Activated naive CD8-positive, alpha-beta T cell treated with anti-CD3 and anti-CD28 coated beads for 36 hours (primary cell): Measurements from ENCODE around the gene CABCOCO1. TPM values are rescaled to one million over a fixed set of nuclear protein-coding genes. Genes with fewer than 3 reads are reported as not detected.

Experiments used
- DNase-seq: peaks from one replicate; pipeline ENCODE4 v3.0.0; 2021
- H3K27ac Mint-ChIP-seq: one replicate; pipeline ENCODE4 v1.8.0; 2022; ENCODE audit warnings: mild to moderate bottlenecking, moderate library complexity, mixed read lengths
- H3K27me3 Mint-ChIP-seq: one replicate; pipeline ENCODE4 v1.8.0; 2022; ENCODE audit warnings: mild to moderate bottlenecking, mixed read lengths
- H3K36me3 Mint-ChIP-seq: one replicate; pipeline ENCODE4 v1.8.0; 2021; ENCODE audit warnings: mild to moderate bottlenecking, mixed read lengths
- H3K4me1 Mint-ChIP-seq: one replicate; pipeline ENCODE4 v1.8.0; 2021; ENCODE audit warnings: mixed read lengths
- H3K4me3 Mint-ChIP-seq: one replicate; pipeline ENCODE4 v1.8.0; 2022; ENCODE audit warnings: mild to moderate bottlenecking, moderate library complexity, mixed read lengths
- H3K9me3 Mint-ChIP-seq: one replicate; pipeline ENCODE4 v1.8.0; 2022; ENCODE audit warnings: mixed read lengths
- total RNA-seq, 2 experiments: library from RNA; stranded (reverse); gene quantifications; one replicate each; pipeline ENCODE4 v1.2.3, GENCODE V29; 2021

Gene CABCOCO1, protein sequence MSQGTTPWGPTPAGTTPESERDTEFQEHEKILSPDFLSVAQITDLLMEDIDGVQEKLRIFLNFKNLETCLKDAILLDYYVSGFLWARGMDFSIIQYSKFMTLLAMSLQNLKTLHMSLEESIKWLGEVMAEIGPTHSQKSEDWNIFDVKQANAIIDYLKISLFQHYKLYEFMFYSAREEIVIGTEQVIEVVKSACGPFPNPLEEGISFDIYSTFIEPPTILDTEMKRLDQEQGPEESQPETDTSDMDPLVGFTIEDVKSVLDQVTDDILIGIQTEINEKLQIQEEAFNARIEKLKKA
- total RNA-seq, result not detected

DNA sequence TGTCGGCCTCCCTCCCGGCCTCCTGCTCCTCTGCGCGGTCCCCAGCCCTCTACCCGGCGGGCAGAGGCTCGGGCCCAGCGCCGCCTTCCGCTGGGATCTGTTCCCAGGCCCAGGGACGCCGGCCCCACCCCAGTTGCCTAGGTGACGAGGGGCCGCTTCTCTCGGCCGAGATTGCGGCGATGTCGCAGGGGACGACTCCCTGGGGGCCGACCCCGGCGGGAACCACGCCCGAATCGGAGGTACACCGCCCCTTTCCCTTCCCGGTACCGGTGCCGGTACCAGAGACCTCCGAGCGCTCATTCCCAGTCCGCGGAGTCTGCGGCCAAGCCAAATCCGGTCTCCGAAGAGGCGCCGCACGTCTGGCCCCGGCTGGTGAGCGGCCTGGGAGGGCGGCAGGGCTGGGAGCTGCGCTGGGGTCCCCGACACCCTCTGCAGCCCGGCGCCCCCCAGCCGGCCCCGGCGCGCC, at the start of gene CABCOCO1:
CABCOCO1 (plus strand) TSS at position 136 of the 466 bp plus-strand sequence; CDS start at position 180, 44 bp downstream.
- Mint-ChIP-seq H3K4me1 (no peaks in the 10 kb centered on the region), H3K27ac (no peak within 1 kb of the TSS), H3K9me3 (no peaks in the 10 kb centered on the region), H3K36me3 (no peaks in the 10 kb centered on the region), H3K4me3 (no peak within 1 kb of the TSS), H3K27me3 (peaks cover 46% of the 10 kb centered on the region)
- DNase-seq, result no peak

DNA sequence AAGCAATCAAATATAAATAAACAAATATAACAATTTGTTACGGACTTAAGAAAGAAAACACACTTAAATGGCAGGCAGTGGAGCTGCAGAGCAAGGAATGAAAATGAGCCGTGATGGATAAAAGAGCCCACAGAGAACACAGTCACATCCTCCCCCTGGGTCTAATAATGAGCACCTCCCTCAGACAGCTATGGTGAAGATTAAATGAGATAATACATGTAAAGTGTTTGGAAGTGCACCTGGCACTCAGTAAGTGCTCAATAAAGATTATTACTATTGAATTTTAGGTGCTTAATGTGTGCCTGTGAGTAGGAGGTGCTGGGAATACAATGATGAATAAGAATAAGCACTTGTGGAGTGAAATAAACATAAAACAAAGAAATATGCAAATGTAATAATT, 49.1 kb upstream of the CABCOCO1 start:
- Mint-ChIP-seq H3K4me3 (no peak overlapping the region), H3K27ac (no peak overlapping the region), H3K9me3 (no peaks in the 10 kb centered on the region), H3K36me3 (no peaks in the 10 kb centered on the region), H3K4me1 (no peaks in the 10 kb centered on the region), H3K27me3 (no peaks in the 10 kb centered on the region)
- no peak for DNase-seq

DNA sequence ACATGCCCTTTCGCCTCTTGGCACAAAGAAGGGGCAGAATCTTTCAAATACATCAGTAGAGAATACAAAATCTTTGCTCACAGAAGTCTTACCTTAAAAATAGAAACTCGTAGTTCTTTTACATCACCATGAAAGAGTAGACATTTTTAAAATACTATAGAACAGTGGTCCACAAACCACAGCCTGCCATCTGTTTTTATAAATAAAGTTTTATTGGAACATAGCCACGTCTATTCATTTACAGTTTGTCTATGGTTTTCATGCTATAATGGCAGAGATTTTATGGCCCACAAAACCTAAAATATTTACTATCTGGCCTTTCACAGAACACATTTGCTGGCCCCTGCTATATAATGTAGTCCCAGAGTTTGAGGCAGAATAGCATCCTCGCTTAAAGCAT, 46.1 kb upstream of the CABCOCO1 start:
- Mint-ChIP-seq H3K4me1 (no peaks in the 10 kb centered on the region), H3K9me3 (no peaks in the 10 kb centered on the region), H3K36me3 (no peaks in the 10 kb centered on the region), H3K27me3 (peaks cover 5% of the 10 kb centered on the region), H3K27ac (no peak overlapping the region), H3K4me3 (no peak overlapping the region)
- no peak for DNase-seq

DNA sequence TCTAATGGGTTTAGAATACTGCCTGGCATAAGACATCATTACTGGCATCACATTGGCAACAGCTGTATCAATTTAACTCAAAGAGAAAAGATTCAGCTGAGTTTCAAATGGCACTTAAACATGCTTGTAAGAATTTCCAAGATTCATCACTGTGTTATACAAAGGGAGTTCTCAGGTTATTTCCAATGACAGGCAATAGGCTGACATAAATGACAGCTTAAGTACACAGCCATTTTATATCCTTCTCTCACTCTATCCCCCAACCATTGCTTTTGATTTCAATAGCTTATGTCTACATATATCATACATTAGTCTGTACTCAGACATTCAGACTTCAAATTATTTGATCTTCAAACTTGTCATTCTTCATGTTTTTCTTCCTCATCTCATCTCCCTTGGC, 45.5 kb upstream of the CABCOCO1 start:
- H3K27ac Mint-ChIP-seq, result no peak overlapping the region
- H3K27me3 Mint-ChIP-seq, result peaks cover 8% of the 10 kb centered on the region
- H3K4me1 Mint-ChIP-seq, result no peaks in the 10 kb centered on the region
- H3K4me3 Mint-ChIP-seq, result no peak overlapping the region
- H3K9me3 Mint-ChIP-seq, result no peaks in the 10 kb centered on the region
- no peaks in the 10 kb centered on the region for H3K36me3 Mint-ChIP-seq
- no peak for DNase-seq

DNA sequence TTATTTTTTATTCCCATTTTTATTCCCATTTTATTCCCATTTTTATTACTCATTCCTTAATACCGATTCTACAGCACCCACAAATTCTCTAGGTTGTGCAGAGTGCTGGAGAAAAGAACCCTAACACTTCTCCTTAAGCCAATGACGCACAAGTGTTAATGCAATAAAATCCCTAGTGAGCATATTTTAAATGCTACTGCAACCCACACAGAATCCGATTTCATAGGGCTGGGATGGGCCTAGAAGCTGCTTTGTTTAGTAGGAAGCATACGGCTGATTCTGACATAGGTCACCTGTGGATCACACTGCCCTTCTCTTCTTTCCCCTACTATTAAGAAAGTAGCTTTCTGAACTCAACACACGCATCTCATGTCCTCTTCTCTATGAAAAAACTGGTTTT, 45.1 kb upstream of the CABCOCO1 start:
- Mint-ChIP-seq H3K27ac (no peak overlapping the region), H3K9me3 (no peaks in the 10 kb centered on the region), H3K27me3 (peaks cover 9% of the 10 kb centered on the region), H3K4me1 (no peaks in the 10 kb centered on the region), H3K36me3 (no peaks in the 10 kb centered on the region), H3K4me3 (no peak overlapping the region)
- DNase-seq, result no peak

DNA sequence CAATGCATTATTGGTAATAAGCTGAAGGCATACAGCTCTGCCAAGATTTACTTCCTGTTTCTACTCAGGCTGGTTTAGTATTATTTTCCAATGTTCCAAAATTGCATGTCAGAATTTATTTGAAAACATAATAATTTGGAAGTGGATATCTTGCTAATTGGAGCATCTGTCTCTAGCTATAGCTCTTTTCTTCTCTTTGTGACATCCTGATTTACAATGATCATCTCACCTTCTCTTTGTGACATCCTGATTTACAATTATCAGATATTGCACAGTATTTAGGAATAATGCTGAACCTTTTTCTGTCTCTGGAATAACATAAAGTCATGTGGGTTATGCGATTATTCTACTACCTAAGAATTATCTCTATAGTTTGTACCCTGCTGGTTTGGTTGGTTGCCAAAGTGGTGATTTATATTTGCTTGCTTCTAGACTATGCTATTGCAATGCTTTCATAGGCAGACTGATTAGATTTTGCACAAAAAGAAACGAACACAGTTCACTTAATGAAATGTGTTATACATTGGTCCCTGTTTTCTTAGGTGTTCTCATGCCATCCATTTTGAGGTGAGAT, 44.3 kb upstream of the CABCOCO1 start:
- Mint-ChIP-seq H3K27ac (no peak overlapping the region), H3K27me3 (peaks cover 9% of the 10 kb centered on the region), H3K9me3 (no peaks in the 10 kb centered on the region), H3K4me3 (no peak overlapping the region), H3K4me1 (no peaks in the 10 kb centered on the region), H3K36me3 (no peaks in the 10 kb centered on the region)
- no peak for DNase-seq

GRCh38 chr10:61620506-61620905, 42.2 kb upstream of the CABCOCO1 start:
- H3K27ac Mint-ChIP-seq, result no peak overlapping the region
- H3K27me3 Mint-ChIP-seq, result peaks cover 9% of the 10 kb centered on the region
- H3K4me3 Mint-ChIP-seq, result no peak overlapping the region
- DNase-seq, result no peak
- no peaks in the 10 kb centered on the region for H3K4me1 Mint-ChIP-seq
- no peaks in the 10 kb centered on the region for H3K36me3 Mint-ChIP-seq
- H3K9me3 Mint-ChIP-seq, result no peaks in the 10 kb centered on the region

GRCh38 chr10:61621605-61622051, 41.1 kb upstream of the CABCOCO1 start:
- Mint-ChIP-seq H3K4me1 (no peaks in the 10 kb centered on the region), H3K27me3 (peaks cover 12% of the 10 kb centered on the region), H3K4me3 (no peak overlapping the region), H3K27ac (no peak overlapping the region), H3K36me3 (no peaks in the 10 kb centered on the region), H3K9me3 (no peaks in the 10 kb centered on the region)
- no peak for DNase-seq

DNA sequence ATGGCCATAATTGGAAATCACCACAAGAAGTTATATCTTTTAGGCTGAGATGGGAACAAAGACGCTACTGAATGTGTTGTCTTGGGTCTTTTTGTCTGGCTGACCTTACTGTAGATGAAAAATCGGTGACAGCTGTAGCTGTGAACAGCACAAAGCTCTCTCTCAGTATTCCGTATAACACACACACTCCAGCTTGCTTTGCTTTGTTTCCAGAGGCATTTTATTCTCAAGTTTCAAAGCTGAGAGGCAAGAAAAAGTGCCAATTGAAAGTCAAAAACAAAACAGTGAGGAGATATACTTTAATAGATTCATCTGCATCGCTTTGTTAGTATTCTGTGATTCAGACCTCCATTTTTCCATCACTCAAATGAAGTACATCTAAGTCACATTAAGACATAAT, 39.6 kb upstream of the CABCOCO1 start:
- peaks cover 12% of the 10 kb centered on the region for H3K27me3 Mint-ChIP-seq
- no peaks in the 10 kb centered on the region for H3K4me1 Mint-ChIP-seq

DNA sequence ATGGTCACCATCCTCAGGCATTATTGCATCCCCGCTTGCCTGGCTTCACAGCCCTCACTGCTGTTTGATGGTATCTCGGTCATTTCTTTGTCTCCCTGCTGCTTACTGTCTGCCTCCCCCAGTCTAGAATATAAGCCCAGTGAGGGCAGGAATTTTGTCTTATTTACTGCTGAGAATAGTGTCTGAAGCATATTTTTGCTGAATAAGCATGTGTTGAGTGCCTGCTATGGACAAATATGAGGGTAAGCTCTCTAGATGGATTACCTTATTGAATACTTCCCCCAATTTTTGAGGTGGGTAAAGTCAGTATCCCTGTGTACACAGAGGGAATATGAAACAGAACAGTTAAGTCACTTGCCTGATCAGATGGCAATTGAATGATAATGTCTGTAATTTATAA, 36.5 kb upstream of the CABCOCO1 start:
- H3K36me3 Mint-ChIP-seq, result no peaks in the 10 kb centered on the region
- H3K9me3 Mint-ChIP-seq, result no peaks in the 10 kb centered on the region

More for the DNA sequence above, 39.6 kb upstream of the CABCOCO1 start:
- H3K27ac Mint-ChIP-seq, result no peak overlapping the region
- no peak overlapping the region for H3K4me3 Mint-ChIP-seq
- H3K36me3 Mint-ChIP-seq, result no peaks in the 10 kb centered on the region
- DNase-seq, result no peak
- H3K9me3 Mint-ChIP-seq, result no peaks in the 10 kb centered on the region

GRCh38 chr10:61627266-61627665, 35.5 kb upstream of the CABCOCO1 start:
- H3K27ac Mint-ChIP-seq, result no peak overlapping the region
- peaks cover 4% of the 10 kb centered on the region for H3K27me3 Mint-ChIP-seq
- no peaks in the 10 kb centered on the region for H3K9me3 Mint-ChIP-seq
- no peaks in the 10 kb centered on the region for H3K36me3 Mint-ChIP-seq
- no peak for DNase-seq
- no peaks in the 10 kb centered on the region for H3K4me1 Mint-ChIP-seq
- no peak overlapping the region for H3K4me3 Mint-ChIP-seq

More for the DNA sequence above, 36.5 kb upstream of the CABCOCO1 start:
- Mint-ChIP-seq H3K4me3 (no peak overlapping the region), H3K4me1 (no peaks in the 10 kb centered on the region), H3K27me3 (peaks cover 11% of the 10 kb centered on the region), H3K27ac (no peak overlapping the region)
- DNase-seq, result no peak

- no peaks in the 10 kb centered on the region for H3K9me3 Mint-ChIP-seq
- H3K4me1 Mint-ChIP-seq, result no peaks in the 10 kb centered on the region
- no peaks in the 10 kb centered on the region for H3K36me3 Mint-ChIP-seq
Measured at GRCh38 chr10:61628151-61628874, 34.4 kb upstream of the CABCOCO1 start.

DNA sequence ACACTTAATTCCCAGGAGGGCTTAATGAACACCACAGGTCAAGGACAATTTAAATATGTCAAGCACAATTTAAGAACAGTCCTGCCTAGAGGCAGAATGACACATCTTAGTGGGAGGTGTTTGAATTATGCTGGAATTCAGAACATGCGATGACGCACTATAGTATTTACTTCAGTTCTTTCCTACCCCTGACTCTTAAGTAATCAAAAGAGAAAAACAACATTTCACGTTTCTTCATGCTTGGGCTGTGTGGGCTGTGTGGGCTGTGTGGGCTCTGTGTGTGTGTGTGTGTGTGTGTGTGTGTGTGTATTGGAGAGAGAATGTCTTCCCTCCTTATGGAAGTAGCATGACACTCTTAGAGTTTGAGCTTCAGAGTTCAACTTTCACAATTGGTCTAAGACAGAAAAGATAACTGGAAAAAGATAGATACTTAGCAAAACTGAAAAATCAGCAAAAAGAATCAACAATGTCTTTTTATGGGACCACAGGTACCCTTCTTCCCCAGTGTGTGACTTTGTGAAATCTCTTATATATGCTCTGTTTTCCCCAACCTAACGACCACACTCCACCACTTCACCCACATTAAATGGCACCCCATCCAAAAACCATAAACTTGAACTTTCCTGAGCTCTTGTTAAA, 33.7 kb upstream of the CABCOCO1 start:
- DNase-seq, result no peak
- peaks cover 3% of the 10 kb centered on the region for H3K27me3 Mint-ChIP-seq

More at GRCh38 chr10:61628151-61628874, 34.4 kb upstream of the CABCOCO1 start:
- no peak overlapping the region for H3K4me3 Mint-ChIP-seq
- DNase-seq, result no peak
- no peak overlapping the region for H3K27ac Mint-ChIP-seq
- peaks cover 3% of the 10 kb centered on the region for H3K27me3 Mint-ChIP-seq

DNA sequence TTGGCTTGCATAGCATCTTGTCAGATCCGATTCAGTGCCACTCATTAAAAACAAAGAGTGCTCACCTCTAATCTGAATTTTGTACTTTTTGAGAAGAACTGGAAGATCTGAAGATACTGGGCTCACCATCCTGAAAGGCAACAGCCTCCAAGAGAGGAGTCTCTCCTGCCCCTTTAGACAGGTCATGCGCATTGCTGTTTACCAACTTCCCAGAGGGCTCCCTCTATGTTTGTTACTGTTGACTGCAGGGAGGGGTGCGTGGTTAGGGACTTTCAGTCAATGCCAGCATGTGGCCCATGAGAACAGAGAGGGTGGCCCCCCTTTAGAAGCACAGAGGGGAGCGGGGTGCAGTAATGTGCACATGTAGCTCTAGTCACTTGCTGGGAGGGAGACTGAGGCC, 33.2 kb upstream of the CABCOCO1 start:
- Mint-ChIP-seq H3K9me3 (no peaks in the 10 kb centered on the region), H3K4me3 (no peak overlapping the region), H3K27me3 (peaks cover 3% of the 10 kb centered on the region), H3K27ac (no peak overlapping the region), H3K4me1 (no peaks in the 10 kb centered on the region), H3K36me3 (no peaks in the 10 kb centered on the region)
- no peak for DNase-seq

More for the DNA sequence above, 33.7 kb upstream of the CABCOCO1 start:
- H3K36me3 Mint-ChIP-seq, result no peaks in the 10 kb centered on the region
- no peak overlapping the region for H3K27ac Mint-ChIP-seq
- no peaks in the 10 kb centered on the region for H3K9me3 Mint-ChIP-seq
- no peak overlapping the region for H3K4me3 Mint-ChIP-seq
- no peaks in the 10 kb centered on the region for H3K4me1 Mint-ChIP-seq

- no peaks in the 10 kb centered on the region for H3K4me1 Mint-ChIP-seq
- no peaks in the 10 kb centered on the region for H3K9me3 Mint-ChIP-seq
- H3K27me3 Mint-ChIP-seq, result no peaks in the 10 kb centered on the region
- no peak for DNase-seq
- H3K4me3 Mint-ChIP-seq, result no peak overlapping the region
- H3K27ac Mint-ChIP-seq, result no peak overlapping the region
- no peaks in the 10 kb centered on the region for H3K36me3 Mint-ChIP-seq
Measured at GRCh38 chr10:61632057-61632670, 30.6 kb upstream of the CABCOCO1 start.
